ENCODE data around the gene HOXA10. TPM values are rescaled to one million over a fixed set of nuclear protein-coding genes. Genes with fewer than 3 reads are reported as not detected.

The HOXA10 gene
- total and polyA plus RNA-seq, 4 donors = 1.5 to 11.2 (median 3.5) TPM

GRCh38 chr7:27174874-27175625 lies 930 bp upstream of the HOXA10 start:
- Histone ChIP-seq H3K9me3 (ENCODE audit: control insufficient read depth, low read length) (no peaks in the 10 kb centered on the region), H3K36me3 (ENCODE audit: control insufficient read depth in 1 of 2, insufficient read depth in 2 of 2, low read length in 1 of 2) (no peaks in the 10 kb centered on the region), H3K4me3 (ENCODE audit: low read length in 2 of 2) (no peak overlapping the region), H3K4me1 (ENCODE audit: control insufficient read depth in 1 of 2, insufficient read depth in 2 of 2, low read length in 2 of 2) (no peaks in the 10 kb centered on the region), H3K27ac (ENCODE audit: low read depth in 1 of 2, low read length in 2 of 2) (no peak overlapping the region), H3K27me3 (ENCODE audit: control insufficient read depth in 1 of 2, insufficient read depth in 2 of 2, low read length in 1 of 2) (peaks cover 0 to 1% of the 10 kb centered on the region in 2 donors)
- DNase-seq (peak; percentile 14 to 46), ATAC-seq (ENCODE audit: low FRiP score) (no peak)
- intact Hi-C loops (cut with DNase I) = no loop called here
- WGBS, 2 donors = 87 to 94% methylated on average over 12 of the region's 12 CpGs

- DNase-seq (peak; percentile 63 to 86), ATAC-seq (ENCODE audit: low FRiP score) (peak; percentile 12)
- Histone ChIP-seq H3K4me1 (ENCODE audit: control insufficient read depth in 1 of 2, insufficient read depth in 2 of 2, low read length in 2 of 2) (no peaks in the 10 kb centered on the region), H3K4me3 (ENCODE audit: low read length in 2 of 2) (peak overlapping the region; percentile 29 to 52), H3K36me3 (ENCODE audit: control insufficient read depth in 1 of 2, insufficient read depth in 2 of 2, low read length in 1 of 2) (no peaks in the 10 kb centered on the region), H3K27me3 (ENCODE audit: control insufficient read depth in 1 of 2, insufficient read depth in 2 of 2, low read length in 1 of 2) (peaks cover 0 to 1% of the 10 kb centered on the region in 2 donors), H3K27ac (ENCODE audit: low read depth in 1 of 2, low read length in 2 of 2) (no peak overlapping the region), H3K9me3 (ENCODE audit: control insufficient read depth, low read length) (no peaks in the 10 kb centered on the region)
- intact Hi-C loops (cut with DNase I) = no loop called here
- WGBS, 2 donors = 0 to 1% methylated on average over 53 to 59 of the region's 59 CpGs
These were observed 587 bp downstream of the HOXA10 start for GRCh38 chr7:27173511-27173955.

- Histone ChIP-seq H3K36me3 (ENCODE audit: control insufficient read depth in 1 of 2, insufficient read depth in 2 of 2, low read length in 1 of 2) (no peaks in the 10 kb centered on the region), H3K9me3 (ENCODE audit: control insufficient read depth, low read length) (no peaks in the 10 kb centered on the region), H3K27ac (ENCODE audit: low read depth in 1 of 2, low read length in 2 of 2) (no peak overlapping the region), H3K4me3 (ENCODE audit: low read length in 2 of 2) (peak overlapping the region; percentile 29 to 52), H3K27me3 (ENCODE audit: control insufficient read depth in 1 of 2, insufficient read depth in 2 of 2, low read length in 1 of 2) (peaks cover 0 to 1% of the 10 kb centered on the region in 2 donors), H3K4me1 (ENCODE audit: control insufficient read depth in 1 of 2, insufficient read depth in 2 of 2, low read length in 2 of 2) (no peaks in the 10 kb centered on the region)
- intact Hi-C loops (cut with DNase I) = no loop called here
- DNase-seq (peak; percentile 53 to 92), ATAC-seq (ENCODE audit: low FRiP score) (peak; percentile 79)
- WGBS, 2 donors = 3 to 6% methylated on average over 58 of the region's 58 CpGs
These were observed 1.2 kb downstream of the HOXA10 start for GRCh38 chr7:27172823-27173510.

- ATAC-seq (ENCODE audit: low FRiP score) (no peak), DNase-seq (peak in 1 of 2 donors; percentile 72)
- Histone ChIP-seq H3K27ac (ENCODE audit: low read depth in 1 of 2, low read length in 2 of 2) (no peak overlapping the region), H3K36me3 (ENCODE audit: control insufficient read depth in 1 of 2, insufficient read depth in 2 of 2, low read length in 1 of 2) (no peaks in the 10 kb centered on the region), H3K4me1 (ENCODE audit: control insufficient read depth in 1 of 2, insufficient read depth in 2 of 2, low read length in 2 of 2) (no peaks in the 10 kb centered on the region), H3K9me3 (ENCODE audit: control insufficient read depth, low read length) (no peaks in the 10 kb centered on the region), H3K4me3 (ENCODE audit: low read length in 2 of 2) (no peak overlapping the region), H3K27me3 (ENCODE audit: control insufficient read depth in 1 of 2, insufficient read depth in 2 of 2, low read length in 1 of 2) (peaks cover 0 to 1% of the 10 kb centered on the region in 2 donors)
- intact Hi-C loops (cut with DNase I) = no loop called here
- 50 to 52% methylated on average over 10 of the region's 10 CpGs for WGBS, 2 donors
These were observed 1.8 kb downstream of the HOXA10 start for GRCh38 chr7:27172315-27172774.

GRCh38 chr7:27171637-27172314 lies 2.3 kb downstream of the HOXA10 start:
- DNase-seq = peak; percentile 30 to 73
- no peaks in the 10 kb centered on the region for H3K4me1 ChIP-seq (ENCODE audit: control insufficient read depth in 1 of 2, insufficient read depth in 2 of 2, low read length in 2 of 2)
- no peaks in the 10 kb centered on the region for H3K36me3 ChIP-seq (ENCODE audit: control insufficient read depth in 1 of 2, insufficient read depth in 2 of 2, low read length in 1 of 2)
- no peak for ATAC-seq (ENCODE audit: low FRiP score)
- H3K27ac ChIP-seq (ENCODE audit: low read depth in 1 of 2, low read length in 2 of 2) = no peak overlapping the region
- intact Hi-C loops (cut with DNase I) = no loop called here
- WGBS, 2 donors = 40 to 49% methylated on average over 30 of the region's 30 CpGs
- no peak overlapping the region for H3K4me3 ChIP-seq (ENCODE audit: low read length in 2 of 2)
- H3K27me3 ChIP-seq (ENCODE audit: control insufficient read depth in 1 of 2, insufficient read depth in 2 of 2, low read length in 1 of 2) = peaks cover 0 to 1% of the 10 kb centered on the region in 2 donors
- H3K9me3 ChIP-seq (ENCODE audit: control insufficient read depth, low read length) = no peaks in the 10 kb centered on the region

- WGBS, 2 donors = 49 to 56% methylated on average over 8 of the region's 8 CpGs
- Histone ChIP-seq H3K4me3 (ENCODE audit: low read length in 2 of 2) (no peak overlapping the region), H3K4me1 (ENCODE audit: control insufficient read depth in 1 of 2, insufficient read depth in 2 of 2, low read length in 2 of 2) (no peaks in the 10 kb centered on the region), H3K27ac (ENCODE audit: low read depth in 1 of 2, low read length in 2 of 2) (no peak overlapping the region), H3K36me3 (ENCODE audit: control insufficient read depth in 1 of 2, insufficient read depth in 2 of 2, low read length in 1 of 2) (no peaks in the 10 kb centered on the region), H3K27me3 (ENCODE audit: control insufficient read depth in 1 of 2, insufficient read depth in 2 of 2, low read length in 1 of 2) (peaks cover 0 to 1% of the 10 kb centered on the region in 2 donors), H3K9me3 (ENCODE audit: control insufficient read depth, low read length) (no peaks in the 10 kb centered on the region)
- ATAC-seq (ENCODE audit: low FRiP score) (no peak), DNase-seq (peak; percentile 20 to 76)
- intact Hi-C loops (cut with DNase I) = no loop called here
These were observed 2.8 kb downstream of the HOXA10 start for GRCh38 chr7:27171325-27171636.

GRCh38 chr7:27170426-27171324 lies 3.4 kb downstream of the HOXA10 start:
- 49 to 56% methylated on average over 11 of the region's 11 CpGs for WGBS, 2 donors
- no peak for DNase-seq
- no peaks in the 10 kb centered on the region for H3K9me3 ChIP-seq (ENCODE audit: control insufficient read depth, low read length)
- intact Hi-C loops (cut with DNase I) = no loop called here
- no peak overlapping the region for H3K4me3 ChIP-seq (ENCODE audit: low read length in 2 of 2)
- H3K27ac ChIP-seq (ENCODE audit: low read depth in 1 of 2, low read length in 2 of 2) = no peak overlapping the region
- peaks cover 0 to 1% of the 10 kb centered on the region in 2 donors for H3K27me3 ChIP-seq (ENCODE audit: control insufficient read depth in 1 of 2, insufficient read depth in 2 of 2, low read length in 1 of 2)
- no peaks in the 10 kb centered on the region for H3K36me3 ChIP-seq (ENCODE audit: control insufficient read depth in 1 of 2, insufficient read depth in 2 of 2, low read length in 1 of 2)
- no peak for ATAC-seq (ENCODE audit: low FRiP score)
- H3K4me1 ChIP-seq (ENCODE audit: control insufficient read depth in 1 of 2, insufficient read depth in 2 of 2, low read length in 2 of 2) = no peaks in the 10 kb centered on the region

Measured in aorta (tissue), 5 donors.